22Rv1 (cell line): ENCODE data around the gene UBE2C.

ENCODE experiments used
- ZFX ChIP-seq: fragments of 450-650 bp; IDR thresholded peaks from 2 replicates; pipeline ENCODE4 v1.6.1; 2017; ENCODE audit warnings: antibody characterized with exemption, borderline replicate concordance
- TF ChIP-seq, protein P1 (sequence below): fragments of 450-650 bp; IDR thresholded peaks from 2 replicates; pipeline ENCODE4 v1.5.1; 2017; ENCODE audit warnings: mild to moderate bottlenecking

DNA sequence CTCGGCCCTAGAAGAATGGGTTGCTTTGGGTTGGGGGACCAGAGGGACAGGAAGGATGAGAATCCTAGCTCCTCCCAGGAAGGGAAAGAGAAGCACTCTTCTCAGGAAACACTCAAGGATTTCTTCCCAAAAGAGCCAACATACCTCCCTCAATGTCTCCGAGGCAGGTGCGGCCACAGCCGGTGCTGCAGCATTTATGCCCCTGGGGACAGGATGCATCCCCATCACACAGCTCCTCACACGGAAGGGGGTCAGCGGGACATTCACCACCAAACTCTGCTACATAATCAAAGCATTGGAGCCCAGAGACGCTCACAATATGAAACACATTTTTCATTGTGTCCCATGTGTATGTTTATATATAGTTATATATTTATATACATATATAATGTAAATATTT, 35.5 kb upstream of the UBE2C start:
- TF ChIP-seq, protein P1, sequence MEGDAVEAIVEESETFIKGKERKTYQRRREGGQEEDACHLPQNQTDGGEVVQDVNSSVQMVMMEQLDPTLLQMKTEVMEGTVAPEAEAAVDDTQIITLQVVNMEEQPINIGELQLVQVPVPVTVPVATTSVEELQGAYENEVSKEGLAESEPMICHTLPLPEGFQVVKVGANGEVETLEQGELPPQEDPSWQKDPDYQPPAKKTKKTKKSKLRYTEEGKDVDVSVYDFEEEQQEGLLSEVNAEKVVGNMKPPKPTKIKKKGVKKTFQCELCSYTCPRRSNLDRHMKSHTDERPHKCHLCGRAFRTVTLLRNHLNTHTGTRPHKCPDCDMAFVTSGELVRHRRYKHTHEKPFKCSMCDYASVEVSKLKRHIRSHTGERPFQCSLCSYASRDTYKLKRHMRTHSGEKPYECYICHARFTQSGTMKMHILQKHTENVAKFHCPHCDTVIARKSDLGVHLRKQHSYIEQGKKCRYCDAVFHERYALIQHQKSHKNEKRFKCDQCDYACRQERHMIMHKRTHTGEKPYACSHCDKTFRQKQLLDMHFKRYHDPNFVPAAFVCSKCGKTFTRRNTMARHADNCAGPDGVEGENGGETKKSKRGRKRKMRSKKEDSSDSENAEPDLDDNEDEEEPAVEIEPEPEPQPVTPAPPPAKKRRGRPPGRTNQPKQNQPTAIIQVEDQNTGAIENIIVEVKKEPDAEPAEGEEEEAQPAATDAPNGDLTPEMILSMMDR: no peak
- no peak for TF ChIP-seq ZFX
